Omental fat pad (tissue), 4 donors: Measurements from ENCODE around the gene RBFOX1. TPM values are rescaled to one million over a fixed set of nuclear protein-coding genes. Genes with fewer than 3 reads are reported as not detected.

Experiments
- ATAC-seq: fragments of 150-250 bp; one replicate; pipeline ENCODE4 v1.9.1; 2016; ENCODE audit warnings: mild to moderate bottlenecking, moderate library complexity; ENCODE audit not compliant: low FRiP score
- DNase-seq: peaks from one replicate; pipeline ENCODE4 v3.0.0-alpha.2; 2019; ENCODE audit warnings: low spot score
- CTCF ChIP-seq, 3 donors: fragments of 450-650 bp; IDR thresholded peaks; one replicate each; pipeline ENCODE4 v1.5.1; 2016 to 2017; ENCODE audit warnings: antibody characterized with exemption in 3 of 3, mild to moderate bottlenecking in 3 of 3, moderate library complexity in 2 of 3
- total RNA-seq, 4 donors: library from RNA; depleted of rRNA; stranded (reverse); fragments of >200 nt; gene quantifications; one replicate each; pipeline ENCODE4 v1.1.0, GENCODE V29; 2016

RBFOX1 gene
- total RNA-seq, 4 donors from 2014 or later: 0.24 to 2.9 (median 1.1) TPM; not detected in 1

- no peak for TF ChIP-seq CTCF (IDR thresholded peaks at IDR 0.05)
- DNase-seq (no peak), ATAC-seq (no peak)
Measured at GRCh38 chr16:7449306-7449705, 116.7 kb downstream of the RBFOX1 start.

GRCh38 chr16:7449808-7450207, 117.2 kb downstream of the RBFOX1 start:
- no peak for TF ChIP-seq CTCF (IDR thresholded peaks at IDR 0.05)
- no peak for DNase-seq
- no peak for ATAC-seq

GRCh38 chr16:7450440-7450839, 117.8 kb downstream of the RBFOX1 start:
- ATAC-seq (no peak), DNase-seq (no peak)
- TF ChIP-seq CTCF (IDR thresholded peaks at IDR 0.05): no peak

- TF ChIP-seq CTCF (IDR thresholded peaks at IDR 0.05): no peak
- DNase-seq (no peak), ATAC-seq (no peak)
Measured at GRCh38 chr16:7452090-7452489, 119.4 kb downstream of the RBFOX1 start.

- no peak for TF ChIP-seq CTCF (IDR thresholded peaks at IDR 0.05)
- DNase-seq (no peak), ATAC-seq (no peak)
Measured at GRCh38 chr16:7456211-7456610, 123.6 kb downstream of the RBFOX1 start.

- ATAC-seq (no peak), DNase-seq (no peak)
- TF ChIP-seq CTCF (IDR thresholded peaks at IDR 0.05): no peak
Measured at GRCh38 chr16:7458144-7458543, 125.5 kb downstream of the RBFOX1 start.

- ATAC-seq (no peak), DNase-seq (no peak)
- TF ChIP-seq CTCF (IDR thresholded peaks at IDR 0.05): no peak
Measured at GRCh38 chr16:7470344-7470743, 137.7 kb downstream of the RBFOX1 start.
